H1 (cell line): Measurements from ENCODE around the gene NRN1L. TPM values are rescaled to one million over a fixed set of nuclear protein-coding genes. Genes with fewer than 3 reads are reported as not detected.

Source experiments
- BACH1 ChIP-seq: IDR thresholded peaks from 2 replicates; pipeline ENCODE4 v1.6.1; 2012; ENCODE audit warnings: low read length, improper control_type of control experiment
- HDAC2 ChIP-seq, 2 experiments: fragments of 300-600 bp in 1 of 2; sonication (generic) in 1 of 2; IDR thresholded peaks; 2 replicates each; pipeline ENCODE4 v1.6.1; 2011 to 2012; ENCODE audit warnings: low read depth in 2 of 2, low read length in 2 of 2, mild to moderate bottlenecking in 2 of 2, moderate library complexity in 2 of 2, borderline replicate concordance in 1 of 2, inconsistent platforms in 1 of 2
- HDAC6 ChIP-seq: IDR thresholded peaks from one replicate; pipeline ENCODE4 v1.7.1; 2012; ENCODE audit warnings: low read depth, mild to moderate bottlenecking, inconsistent platforms, low read length, moderate library complexity
- KDM5A ChIP-seq: fragments of 200-600 bp; IDR thresholded peaks from 2 replicates; pipeline ENCODE4 v1.7.1; 2012; ENCODE audit warnings: mild to moderate bottlenecking, low read length, inconsistent platforms, mixed read lengths
- SIRT6 ChIP-seq: IDR thresholded peaks from one replicate; pipeline ENCODE4 v1.7.1; 2012; ENCODE audit warnings: low read length, inconsistent platforms
- TBP ChIP-seq: IDR thresholded peaks from 2 replicates; pipeline ENCODE4 v1.6.1; 2011; ENCODE audit warnings: low read depth, low read length, improper control_type of control experiment
- polyA plus RNA-seq, 7 experiments: library from polyadenylated mRNA; depleted of rRNA in 3 of 7; stranded (reverse) in 5 of 7; unstranded in 2 of 7; fragments of >200 nt in 5 of 7; fragments of 200-250 nt in 2 of 7; gene quantifications; 1 replicate in 5 of 7; 2 replicates in 1 of 7; 4 replicates in 1 of 7; pipeline versions ENCODE4 v1.2.1 to v1.2.3, GENCODE V29; 2011 to 2013; ENCODE audit warnings: missing spikeins in 2 of 7, mixed read lengths in 2 of 7
- total RNA-seq: library from RNA; stranded (reverse); fragmentation: NEBNext Ultra II Directional; extraction: Animal tissue kit (Norgen Biotek cat#: 25700); gene quantifications from 2 replicates; pipeline ENCODE4 v1.2.1, GENCODE V29; 2021
- TF ChIP-seq, protein P1 (sequence below): fragments of 300-600 bp; sonication (generic); IDR thresholded peaks from 2 replicates; pipeline ENCODE4 v1.7.1; 2012; ENCODE audit warnings: low read length, moderate library complexity, mild to moderate bottlenecking, inconsistent platforms; ENCODE audit not compliant: insufficient replicate concordance

The NRN1L gene
- total and polyA plus RNA-seq, 2 of the 8 experiments (the other 6 are each of a cell fraction or from before 2014, with no cell fraction given) = 4.1 to 35.2 TPM

DNA sequence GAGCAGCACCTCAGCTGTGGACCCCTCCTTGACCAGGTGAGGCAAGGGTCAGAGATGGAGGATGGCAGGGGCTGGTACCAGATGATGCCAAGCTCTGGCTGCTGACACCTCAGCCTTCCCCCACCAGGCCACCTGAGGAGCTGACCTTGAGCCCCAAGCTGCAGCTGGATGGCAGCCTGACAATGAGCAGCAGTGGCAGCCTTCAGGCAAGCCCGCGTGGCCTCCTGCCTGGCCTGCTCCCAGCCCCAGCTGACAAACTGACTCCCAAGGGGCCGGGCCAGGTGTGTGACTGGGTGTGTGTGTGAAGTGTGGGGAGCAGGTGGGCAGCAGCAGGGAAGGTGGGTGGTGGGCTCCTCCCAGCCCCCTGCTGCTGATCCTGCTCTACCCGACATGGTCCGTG, 4.7 kb upstream of the NRN1L start (continued):
- TF ChIP-seq, protein P1, sequence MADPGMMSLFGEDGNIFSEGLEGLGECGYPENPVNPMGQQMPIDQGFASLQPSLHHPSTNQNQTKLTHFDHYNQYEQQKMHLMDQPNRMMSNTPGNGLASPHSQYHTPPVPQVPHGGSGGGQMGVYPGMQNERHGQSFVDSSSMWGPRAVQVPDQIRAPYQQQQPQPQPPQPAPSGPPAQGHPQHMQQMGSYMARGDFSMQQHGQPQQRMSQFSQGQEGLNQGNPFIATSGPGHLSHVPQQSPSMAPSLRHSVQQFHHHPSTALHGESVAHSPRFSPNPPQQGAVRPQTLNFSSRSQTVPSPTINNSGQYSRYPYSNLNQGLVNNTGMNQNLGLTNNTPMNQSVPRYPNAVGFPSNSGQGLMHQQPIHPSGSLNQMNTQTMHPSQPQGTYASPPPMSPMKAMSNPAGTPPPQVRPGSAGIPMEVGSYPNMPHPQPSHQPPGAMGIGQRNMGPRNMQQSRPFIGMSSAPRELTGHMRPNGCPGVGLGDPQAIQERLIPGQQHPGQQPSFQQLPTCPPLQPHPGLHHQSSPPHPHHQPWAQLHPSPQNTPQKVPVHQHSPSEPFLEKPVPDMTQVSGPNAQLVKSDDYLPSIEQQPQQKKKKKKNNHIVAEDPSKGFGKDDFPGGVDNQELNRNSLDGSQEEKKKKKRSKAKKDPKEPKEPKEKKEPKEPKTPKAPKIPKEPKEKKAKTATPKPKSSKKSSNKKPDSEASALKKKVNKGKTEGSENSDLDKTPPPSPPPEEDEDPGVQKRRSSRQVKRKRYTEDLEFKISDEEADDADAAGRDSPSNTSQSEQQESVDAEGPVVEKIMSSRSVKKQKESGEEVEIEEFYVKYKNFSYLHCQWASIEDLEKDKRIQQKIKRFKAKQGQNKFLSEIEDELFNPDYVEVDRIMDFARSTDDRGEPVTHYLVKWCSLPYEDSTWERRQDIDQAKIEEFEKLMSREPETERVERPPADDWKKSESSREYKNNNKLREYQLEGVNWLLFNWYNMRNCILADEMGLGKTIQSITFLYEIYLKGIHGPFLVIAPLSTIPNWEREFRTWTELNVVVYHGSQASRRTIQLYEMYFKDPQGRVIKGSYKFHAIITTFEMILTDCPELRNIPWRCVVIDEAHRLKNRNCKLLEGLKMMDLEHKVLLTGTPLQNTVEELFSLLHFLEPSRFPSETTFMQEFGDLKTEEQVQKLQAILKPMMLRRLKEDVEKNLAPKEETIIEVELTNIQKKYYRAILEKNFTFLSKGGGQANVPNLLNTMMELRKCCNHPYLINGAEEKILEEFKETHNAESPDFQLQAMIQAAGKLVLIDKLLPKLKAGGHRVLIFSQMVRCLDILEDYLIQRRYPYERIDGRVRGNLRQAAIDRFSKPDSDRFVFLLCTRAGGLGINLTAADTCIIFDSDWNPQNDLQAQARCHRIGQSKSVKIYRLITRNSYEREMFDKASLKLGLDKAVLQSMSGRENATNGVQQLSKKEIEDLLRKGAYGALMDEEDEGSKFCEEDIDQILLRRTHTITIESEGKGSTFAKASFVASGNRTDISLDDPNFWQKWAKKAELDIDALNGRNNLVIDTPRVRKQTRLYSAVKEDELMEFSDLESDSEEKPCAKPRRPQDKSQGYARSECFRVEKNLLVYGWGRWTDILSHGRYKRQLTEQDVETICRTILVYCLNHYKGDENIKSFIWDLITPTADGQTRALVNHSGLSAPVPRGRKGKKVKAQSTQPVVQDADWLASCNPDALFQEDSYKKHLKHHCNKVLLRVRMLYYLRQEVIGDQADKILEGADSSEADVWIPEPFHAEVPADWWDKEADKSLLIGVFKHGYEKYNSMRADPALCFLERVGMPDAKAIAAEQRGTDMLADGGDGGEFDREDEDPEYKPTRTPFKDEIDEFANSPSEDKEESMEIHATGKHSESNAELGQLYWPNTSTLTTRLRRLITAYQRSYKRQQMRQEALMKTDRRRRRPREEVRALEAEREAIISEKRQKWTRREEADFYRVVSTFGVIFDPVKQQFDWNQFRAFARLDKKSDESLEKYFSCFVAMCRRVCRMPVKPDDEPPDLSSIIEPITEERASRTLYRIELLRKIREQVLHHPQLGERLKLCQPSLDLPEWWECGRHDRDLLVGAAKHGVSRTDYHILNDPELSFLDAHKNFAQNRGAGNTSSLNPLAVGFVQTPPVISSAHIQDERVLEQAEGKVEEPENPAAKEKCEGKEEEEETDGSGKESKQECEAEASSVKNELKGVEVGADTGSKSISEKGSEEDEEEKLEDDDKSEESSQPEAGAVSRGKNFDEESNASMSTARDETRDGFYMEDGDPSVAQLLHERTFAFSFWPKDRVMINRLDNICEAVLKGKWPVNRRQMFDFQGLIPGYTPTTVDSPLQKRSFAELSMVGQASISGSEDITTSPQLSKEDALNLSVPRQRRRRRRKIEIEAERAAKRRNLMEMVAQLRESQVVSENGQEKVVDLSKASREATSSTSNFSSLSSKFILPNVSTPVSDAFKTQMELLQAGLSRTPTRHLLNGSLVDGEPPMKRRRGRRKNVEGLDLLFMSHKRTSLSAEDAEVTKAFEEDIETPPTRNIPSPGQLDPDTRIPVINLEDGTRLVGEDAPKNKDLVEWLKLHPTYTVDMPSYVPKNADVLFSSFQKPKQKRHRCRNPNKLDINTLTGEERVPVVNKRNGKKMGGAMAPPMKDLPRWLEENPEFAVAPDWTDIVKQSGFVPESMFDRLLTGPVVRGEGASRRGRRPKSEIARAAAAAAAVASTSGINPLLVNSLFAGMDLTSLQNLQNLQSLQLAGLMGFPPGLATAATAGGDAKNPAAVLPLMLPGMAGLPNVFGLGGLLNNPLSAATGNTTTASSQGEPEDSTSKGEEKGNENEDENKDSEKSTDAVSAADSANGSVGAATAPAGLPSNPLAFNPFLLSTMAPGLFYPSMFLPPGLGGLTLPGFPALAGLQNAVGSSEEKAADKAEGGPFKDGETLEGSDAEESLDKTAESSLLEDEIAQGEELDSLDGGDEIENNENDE = no peak
- TF ChIP-seq HDAC2 (IDR thresholded peaks at IDR 0.05; ENCODE audit: borderline replicate concordance in 1 of 2, low read depth in 2 of 2, low read length in 2 of 2) (no peak), SIRT6 (no peak), TBP (no peak), KDM5A (no peak), HDAC6 (no peak), BACH1 (no peak)
